OCI-LY1 (cell line): ENCODE data around the gene EYA2.

Experiments
- CTCF ChIP-seq: fragments of 200-600 bp; sonication (generic), shearing (Covaris generic); IDR thresholded peaks from 2 replicates; pipeline ENCODE4 v1.5.1; 2017; ENCODE audit warnings: mild to moderate bottlenecking, antibody characterized with exemption, low read length, moderate library complexity, mixed read lengths
- EZH2 ChIP-seq: fragments of 200-600 bp; sonication (generic), shearing (Covaris generic); IDR thresholded peaks from 2 replicates; pipeline ENCODE4 v1.8.0; 2017; ENCODE audit warnings: borderline replicate concordance, mixed run types, mild to moderate bottlenecking, antibody characterized with exemption, low read length, moderate library complexity, mixed read lengths

DNA sequence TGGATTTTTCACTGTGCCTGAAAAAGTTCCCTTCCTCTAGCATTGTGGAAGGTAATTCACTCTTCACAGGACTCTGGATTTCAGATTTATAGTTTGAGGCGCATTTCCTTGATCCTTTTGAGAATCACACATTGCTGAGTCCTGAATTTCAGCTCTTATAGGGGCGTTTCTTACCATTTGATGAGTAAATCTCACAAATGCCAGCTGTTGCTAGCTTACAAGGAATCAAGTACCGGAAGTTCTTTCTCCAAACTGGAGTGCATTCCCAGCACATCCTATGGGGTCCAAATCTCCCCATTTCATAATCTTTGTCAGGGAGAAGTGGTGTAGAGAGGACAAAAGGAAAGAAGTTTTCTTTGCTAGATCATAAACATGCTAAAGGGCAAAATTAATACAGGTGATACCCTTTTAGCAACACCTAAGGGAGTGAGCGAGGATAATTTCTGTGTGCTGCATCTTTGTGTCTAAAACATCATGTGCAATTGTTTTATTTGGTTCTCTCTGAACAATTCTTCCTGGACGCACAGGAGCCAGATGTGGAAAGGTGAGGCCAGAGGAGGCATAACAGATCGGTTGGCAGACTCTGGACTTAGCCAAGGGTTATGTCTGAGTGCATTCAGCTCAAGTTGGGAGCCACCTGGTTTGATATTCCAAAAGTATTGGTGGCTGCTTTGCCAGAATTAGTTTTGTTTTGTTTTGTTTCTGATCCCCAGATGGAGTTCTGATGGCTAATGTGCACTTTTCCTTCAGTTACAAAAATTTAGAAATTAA, 37.4 kb upstream of the EYA2 start:
- TF ChIP-seq CTCF (no peak), EZH2 (no peak)
